ENCODE results near the gene FAM174C. TPM values are rescaled to one million over a fixed set of nuclear protein-coding genes. Genes with fewer than 3 reads are reported as not detected.

Gene FAM174C
- total RNA-seq, 2 donors from 2014 or later, result 28.9 to 29.8 TPM

DNA sequence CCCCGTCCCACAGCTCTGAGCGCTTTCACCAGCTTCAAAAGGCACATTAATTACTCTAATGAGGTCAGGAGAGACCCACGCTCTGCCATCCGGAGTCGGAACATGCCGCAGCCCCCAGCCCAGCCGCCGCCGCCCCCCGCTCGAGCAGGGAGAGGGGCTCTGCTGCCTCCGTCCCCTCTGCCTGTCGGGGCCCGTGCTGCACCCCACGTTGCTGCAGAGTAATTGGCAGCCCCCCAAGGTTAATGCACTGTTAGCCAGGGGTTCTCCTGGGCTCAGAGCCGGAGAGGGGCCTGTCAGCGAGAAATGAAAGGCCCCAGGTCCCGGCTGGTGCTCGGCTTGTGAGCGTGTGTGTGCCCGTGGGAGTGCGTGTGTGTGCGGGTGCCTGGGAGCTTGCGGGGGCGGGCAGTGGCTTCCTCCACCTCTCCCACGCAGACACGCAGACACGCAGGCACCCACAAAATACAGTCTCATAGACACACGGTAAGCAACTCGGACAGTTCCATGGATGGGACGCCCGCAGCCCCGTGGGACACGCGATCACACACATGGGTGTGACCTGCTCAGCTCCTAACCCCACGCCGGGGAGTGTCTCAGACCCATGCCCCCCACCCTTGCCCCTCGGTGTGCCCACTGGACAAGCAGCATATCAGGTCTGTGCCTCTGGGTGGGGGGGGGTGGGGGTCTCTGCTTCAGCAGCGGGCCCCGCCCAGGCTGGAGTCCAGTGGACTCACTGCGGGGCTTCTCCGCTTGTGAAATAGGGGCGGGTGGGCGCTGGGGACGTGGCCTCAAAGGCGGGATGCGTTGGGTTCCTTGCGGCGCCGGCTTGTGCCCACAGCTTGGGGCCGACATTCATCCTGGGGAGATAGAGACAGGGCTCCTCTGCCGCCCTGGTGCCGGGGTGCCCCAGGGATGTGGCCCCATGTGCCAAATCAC lies 5.6 kb downstream of the FAM174C start:
- no peak for DNase-seq (ENCODE audit: low spot score)
- Histone ChIP-seq H3K27ac (no peak overlapping the region), H3K9me3 (no peaks in the 10 kb centered on the region), H3K36me3 (peaks cover 9% of the 10 kb centered on the region), H3K27me3 (peaks cover 0 to 12% of the 10 kb centered on the region in 2 donors), H3K4me1 (peaks cover 0 to 10% of the 10 kb centered on the region in 2 donors), H3K4me3 (no peak overlapping the region)
- TF ChIP-seq, protein P1, sequence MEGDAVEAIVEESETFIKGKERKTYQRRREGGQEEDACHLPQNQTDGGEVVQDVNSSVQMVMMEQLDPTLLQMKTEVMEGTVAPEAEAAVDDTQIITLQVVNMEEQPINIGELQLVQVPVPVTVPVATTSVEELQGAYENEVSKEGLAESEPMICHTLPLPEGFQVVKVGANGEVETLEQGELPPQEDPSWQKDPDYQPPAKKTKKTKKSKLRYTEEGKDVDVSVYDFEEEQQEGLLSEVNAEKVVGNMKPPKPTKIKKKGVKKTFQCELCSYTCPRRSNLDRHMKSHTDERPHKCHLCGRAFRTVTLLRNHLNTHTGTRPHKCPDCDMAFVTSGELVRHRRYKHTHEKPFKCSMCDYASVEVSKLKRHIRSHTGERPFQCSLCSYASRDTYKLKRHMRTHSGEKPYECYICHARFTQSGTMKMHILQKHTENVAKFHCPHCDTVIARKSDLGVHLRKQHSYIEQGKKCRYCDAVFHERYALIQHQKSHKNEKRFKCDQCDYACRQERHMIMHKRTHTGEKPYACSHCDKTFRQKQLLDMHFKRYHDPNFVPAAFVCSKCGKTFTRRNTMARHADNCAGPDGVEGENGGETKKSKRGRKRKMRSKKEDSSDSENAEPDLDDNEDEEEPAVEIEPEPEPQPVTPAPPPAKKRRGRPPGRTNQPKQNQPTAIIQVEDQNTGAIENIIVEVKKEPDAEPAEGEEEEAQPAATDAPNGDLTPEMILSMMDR (IDR thresholded peaks at IDR 0.05), result no peak

DNA sequence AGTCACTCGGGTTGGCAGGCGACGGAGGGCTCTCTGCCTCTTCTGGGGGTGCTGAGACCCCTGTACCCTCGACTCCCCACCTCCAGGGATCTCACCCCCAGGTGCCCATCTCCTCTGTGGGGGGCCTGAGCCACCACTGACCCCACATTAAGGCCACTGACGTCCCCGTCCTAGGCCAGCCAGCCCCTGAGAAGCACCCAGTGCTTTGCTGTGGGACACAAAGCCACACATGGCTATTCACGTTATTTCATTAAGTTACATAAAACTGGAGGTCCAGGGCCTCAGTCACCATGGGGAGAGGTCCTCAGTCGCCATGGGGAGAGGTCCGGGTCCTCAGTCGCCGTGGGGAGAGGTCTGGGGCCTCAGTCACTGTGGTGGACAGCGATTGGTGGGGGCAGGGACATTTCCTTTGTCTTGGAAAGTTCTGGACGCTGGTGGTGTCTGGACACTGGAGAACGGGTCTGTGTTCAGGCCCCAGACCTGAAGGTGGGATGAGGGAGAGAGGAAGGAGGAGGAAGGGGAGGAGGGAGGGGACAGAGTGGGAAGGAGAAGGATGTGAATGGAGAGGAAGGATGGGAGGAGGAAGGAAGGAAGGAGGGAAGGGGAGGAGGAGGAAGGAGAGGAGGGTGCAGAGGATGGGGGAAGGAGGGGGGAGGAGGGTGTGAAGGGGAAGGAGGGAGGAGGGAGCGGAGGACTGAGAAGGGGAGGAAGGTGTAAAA lies 6.4 kb downstream of the FAM174C start:
- Histone ChIP-seq H3K27me3 (peaks cover 4 to 16% of the 10 kb centered on the region in 2 donors), H3K4me3 (no peak overlapping the region), H3K9me3 (no peaks in the 10 kb centered on the region), H3K4me1 (peaks cover 0 to 2% of the 10 kb centered on the region in 2 donors), H3K27ac (no peak overlapping the region), H3K36me3 (peaks cover 9% of the 10 kb centered on the region)
- DNase-seq (ENCODE audit: low spot score), result no peak
- TF ChIP-seq, protein P1 (IDR thresholded peaks at IDR 0.05), result no peak

DNA sequence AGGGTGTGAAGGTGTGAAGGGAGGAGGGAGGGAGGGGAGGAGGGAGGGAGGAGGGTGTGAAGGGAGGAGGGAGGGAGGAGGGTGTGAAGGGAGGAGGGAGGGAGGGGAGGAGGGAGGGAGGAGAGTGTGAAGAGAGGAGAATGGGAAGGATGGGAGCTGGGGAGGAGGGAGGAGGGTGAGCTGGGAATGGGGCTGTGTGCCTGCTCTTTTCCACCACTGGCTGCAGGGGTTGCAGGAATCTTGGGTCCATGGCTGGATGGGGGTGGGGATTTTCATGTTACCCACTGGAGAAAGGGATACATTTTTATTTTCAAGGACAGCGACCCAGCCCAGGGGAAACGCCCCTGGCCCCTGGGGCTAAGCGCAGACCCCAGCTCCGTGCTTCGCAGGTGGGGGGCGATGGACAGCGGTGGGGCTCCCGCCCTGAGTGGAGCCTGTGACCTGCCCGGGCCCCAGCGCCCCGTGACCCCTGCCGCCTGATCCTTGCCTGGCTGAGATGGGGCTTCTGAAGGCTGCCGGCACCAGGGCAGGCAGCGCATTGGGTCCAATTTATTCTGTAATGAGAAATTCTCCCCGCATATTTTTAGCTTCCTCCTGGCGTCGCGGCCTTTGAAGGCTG lies 7.4 kb downstream of the FAM174C start:
- Histone ChIP-seq H3K4me1 (peaks cover 0 to 6% of the 10 kb centered on the region in 2 donors), H3K27me3 (peaks cover 8 to 26% of the 10 kb centered on the region in 2 donors), H3K4me3 (no peak overlapping the region), H3K9me3 (no peaks in the 10 kb centered on the region), H3K36me3 (peaks cover 9% of the 10 kb centered on the region), H3K27ac (no peak overlapping the region)
- no peak for DNase-seq (ENCODE audit: low spot score)
- TF ChIP-seq, protein P1 (IDR thresholded peaks at IDR 0.05), result no peak

DNA sequence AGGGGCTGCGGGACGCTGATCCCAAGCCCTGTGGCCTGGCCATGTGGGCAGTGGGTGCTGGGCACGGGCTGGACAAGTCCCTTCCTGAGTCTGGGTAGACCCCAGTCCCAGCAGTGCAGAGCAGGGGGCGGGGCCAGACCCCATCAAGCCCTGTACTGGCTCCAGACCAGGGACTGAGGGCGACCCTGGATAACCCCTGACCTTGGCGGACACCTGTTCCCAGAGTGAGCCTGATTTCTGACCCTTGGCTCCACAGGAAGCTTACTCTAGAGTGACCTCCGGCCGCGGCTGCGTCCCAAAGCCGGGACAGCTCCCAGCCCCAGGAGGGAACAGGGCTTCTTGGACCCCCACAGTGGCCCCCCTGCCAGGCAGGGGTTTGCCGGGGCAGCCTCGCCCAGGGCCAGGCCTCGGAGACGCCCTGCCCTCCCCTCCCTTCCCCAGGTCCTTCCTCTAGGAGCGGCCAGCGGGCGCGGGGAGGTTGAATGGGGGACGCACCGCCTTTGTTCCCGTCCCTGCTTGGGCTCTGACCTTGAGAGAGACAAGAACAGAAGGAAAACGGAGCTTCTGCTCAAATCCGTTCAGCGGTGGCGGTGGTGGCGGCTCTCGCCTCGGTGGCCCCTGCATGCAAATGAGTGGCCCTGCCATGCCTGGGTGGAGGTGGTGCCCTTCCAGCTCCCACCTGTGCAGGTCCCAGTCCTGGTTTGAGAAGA lies 8.0 kb downstream of the FAM174C start:
- no peak for DNase-seq (ENCODE audit: low spot score)
- Histone ChIP-seq H3K4me1 (peaks cover 0 to 6% of the 10 kb centered on the region in 2 donors), H3K27ac (no peak overlapping the region), H3K27me3 (peaks cover 8 to 28% of the 10 kb centered on the region in 2 donors), H3K4me3 (no peak overlapping the region), H3K36me3 (peaks cover 9% of the 10 kb centered on the region), H3K9me3 (no peaks in the 10 kb centered on the region)
- TF ChIP-seq, protein P1 (IDR thresholded peaks at IDR 0.05), result no peak

DNA sequence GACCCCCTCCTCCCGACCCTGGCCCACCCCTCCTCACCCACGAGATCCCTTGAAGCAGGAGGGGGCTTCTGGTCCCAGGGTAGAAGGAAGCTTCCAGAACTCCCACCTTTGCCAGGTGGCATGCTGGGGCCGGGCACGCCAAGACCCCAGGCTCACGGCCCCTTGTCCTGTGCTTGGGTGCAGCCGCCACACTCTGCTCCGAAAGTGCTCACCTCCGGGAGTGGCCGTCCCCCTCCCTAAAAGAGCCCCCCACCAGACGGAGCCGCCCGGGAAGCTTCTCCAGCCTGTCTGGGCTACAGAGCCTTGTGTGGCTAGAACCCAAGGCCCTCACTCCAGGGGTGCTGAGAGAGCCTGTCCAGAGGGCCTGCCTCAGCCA lies 8.6 kb downstream of the FAM174C start:
- Histone ChIP-seq H3K36me3 (peaks cover 6% of the 10 kb centered on the region), H3K27ac (no peak overlapping the region), H3K9me3 (no peaks in the 10 kb centered on the region), H3K27me3 (peaks cover 8 to 28% of the 10 kb centered on the region in 2 donors), H3K4me3 (no peak overlapping the region), H3K4me1 (peaks cover 0 to 6% of the 10 kb centered on the region in 2 donors)
- DNase-seq (ENCODE audit: low spot score), result no peak
- TF ChIP-seq, protein P1 (IDR thresholded peaks at IDR 0.05), result no peak

Measured in right atrium auricular region (tissue), 2 donors.